Measurements from ENCODE around the gene RPS19.
"Not testable (repeated sequence)": the region's sequence is repeated elsewhere in the genome, so short reads cannot be mapped to it uniquely, and the experiment has no call there.

GRCh38 chr19:41914424-41914834 lies 54.4 kb downstream of the RPS19 start:
- TF ChIP-seq CTCF (IDR thresholded peaks at IDR 0.05; ENCODE audit: poor library complexity, severe bottlenecking); EZH2 (IDR thresholded peaks at IDR 0.05; ENCODE audit: borderline replicate concordance, insufficient read depth, low read length, poor library complexity, severe bottlenecking); TAF1 (IDR thresholded peaks at IDR 0.05; ENCODE audit: low read depth); EP300 (conservative IDR thresholded peaks at IDR 0.05; ENCODE audit: poor library complexity, severe bottlenecking); RAD21 (conservative IDR thresholded peaks at IDR 0.05); REST (IDR thresholded peaks at IDR 0.05; ENCODE audit: borderline replicate concordance): not testable (repeated sequence)
